SK-N-MC (cell line): Measurements from ENCODE around the gene TBC1D14.

Source experiments
- DNase-seq: peaks from one replicate; pipeline ENCODE4 v3.0.0-alpha.2; 2011; ENCODE audit warnings: low read depth, low spot score
- H3K27ac ChIP-seq: fragments of 200-600 bp; sonication (generic); 2 replicates; pipeline ENCODE4 v1.5.1; 2016; ENCODE audit warnings: mixed run types
- H3K36me3 ChIP-seq: fragments of 200-600 bp; sonication (generic); 2 replicates; pipeline ENCODE4 v1.6.1; 2017; ENCODE audit warnings: antibody characterized with exemption, low read length, mixed read lengths; ENCODE audit not compliant: insufficient read depth
- H3K4me3 ChIP-seq: fragments of 200-600 bp; sonication (generic); 2 replicates; pipeline ENCODE4 v1.5.1; 2016
- H3K9ac ChIP-seq: fragments of 200-600 bp; sonication (generic); 2 replicates; pipeline ENCODE4 v1.8.0; 2017; ENCODE audit warnings: mixed run types, mixed read lengths; ENCODE audit not compliant: insufficient read length
- H3K9me3 ChIP-seq: fragments of 200-600 bp; sonication (generic); 2 replicates; pipeline ENCODE4 v1.6.1; 2017; ENCODE audit warnings: low read depth, mild to moderate bottlenecking, antibody characterized with exemption, low read length, moderate library complexity, mixed read lengths
- EZH2 ChIP-seq: fragments of 200-600 bp; sonication (generic); IDR thresholded peaks from one replicate; pipeline ENCODE4 v1.6.1; 2017; ENCODE audit warnings: antibody characterized with exemption
- FOXP2 ChIP-seq: optimal IDR thresholded peaks from 2 replicates; pipeline ENCODE3; 2011; ENCODE audit warnings: mild to moderate bottlenecking, moderate library complexity; ENCODE audit not compliant: insufficient read depth; ENCODE audit errors: extremely low read length, control extremely low read depth
- POLR2AphosphoS5 ChIP-seq: IDR thresholded peaks from 2 replicates; pipeline ENCODE4 v1.6.1; 2012; ENCODE audit warnings: mild to moderate bottlenecking, low read depth, low read length, borderline replicate concordance

Gene TBC1D14

DNA sequence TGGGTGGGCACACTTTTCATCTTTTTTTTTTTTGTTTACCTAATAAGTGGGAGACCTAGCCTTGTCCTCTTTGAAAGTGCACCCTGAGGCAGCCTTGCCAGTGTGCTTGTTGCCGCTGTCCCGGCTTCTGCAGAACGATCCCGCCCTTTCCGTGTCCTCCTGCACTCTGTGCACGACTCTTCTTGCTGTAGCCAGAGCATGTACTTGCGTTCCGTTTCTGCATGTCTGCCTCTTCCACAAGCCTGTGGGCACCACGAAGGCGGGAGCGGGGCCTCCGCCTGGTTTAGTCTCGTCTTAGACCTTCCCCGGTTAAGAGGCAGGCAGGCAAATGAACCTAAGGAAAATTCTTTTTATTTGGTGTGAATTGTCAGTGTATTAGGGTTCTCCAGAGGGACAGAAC, 32.6 kb upstream of the TBC1D14 start:
- no peak for DNase-seq
- TF ChIP-seq POLR2AphosphoS5: no peak
- TF ChIP-seq FOXP2: no peak
- no peak for TF ChIP-seq EZH2
- Histone ChIP-seq H3K27ac (no peak overlapping the region), H3K36me3 (peaks cover 23% of the 10 kb centered on the region; the same call in 1 of the 2 replicates), H3K9ac (no peak overlapping the region), H3K9me3 (no peaks in the 10 kb centered on the region), H3K4me3 (no peak overlapping the region)

DNA sequence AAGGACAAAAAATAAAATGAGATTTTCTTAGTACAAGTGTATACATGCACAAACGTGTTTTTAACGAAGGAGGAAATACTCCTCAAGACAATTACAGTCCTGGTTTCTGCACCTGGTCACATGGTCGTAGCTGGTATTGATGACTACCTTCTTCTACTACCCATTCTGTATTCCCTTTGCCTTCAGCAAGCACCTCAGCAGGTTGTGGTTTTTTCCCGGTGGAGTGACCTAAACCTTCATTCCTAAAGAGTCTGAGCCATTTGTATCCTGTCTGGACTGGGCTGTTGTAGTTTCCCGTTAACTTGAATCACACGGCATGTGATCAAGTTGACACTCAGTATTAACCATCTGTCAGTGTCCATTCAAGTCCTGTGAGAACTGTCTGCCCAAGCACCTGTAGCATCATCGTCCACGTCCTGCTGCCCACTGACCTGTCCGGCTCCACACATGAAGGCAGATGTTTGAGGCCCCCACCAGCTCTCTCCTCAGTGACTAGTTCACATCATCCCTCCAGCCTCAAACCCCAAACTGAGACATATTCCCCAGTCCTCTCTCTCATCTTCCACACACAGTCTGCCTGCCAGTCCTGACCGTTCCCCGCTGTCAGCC, 31.1 kb upstream of the TBC1D14 start:
- no peaks in the 10 kb centered on the region for H3K9me3 ChIP-seq
- DNase-seq: no peak
- peaks cover 23% of the 10 kb centered on the region; the same call in 1 of the 2 replicates for H3K36me3 ChIP-seq
- no peak for TF ChIP-seq EZH2
- no peak for TF ChIP-seq POLR2AphosphoS5
- TF ChIP-seq FOXP2: no peak
- no peak overlapping the region for H3K27ac ChIP-seq
- no peak overlapping the region for H3K9ac ChIP-seq
- no peak overlapping the region for H3K4me3 ChIP-seq

DNA sequence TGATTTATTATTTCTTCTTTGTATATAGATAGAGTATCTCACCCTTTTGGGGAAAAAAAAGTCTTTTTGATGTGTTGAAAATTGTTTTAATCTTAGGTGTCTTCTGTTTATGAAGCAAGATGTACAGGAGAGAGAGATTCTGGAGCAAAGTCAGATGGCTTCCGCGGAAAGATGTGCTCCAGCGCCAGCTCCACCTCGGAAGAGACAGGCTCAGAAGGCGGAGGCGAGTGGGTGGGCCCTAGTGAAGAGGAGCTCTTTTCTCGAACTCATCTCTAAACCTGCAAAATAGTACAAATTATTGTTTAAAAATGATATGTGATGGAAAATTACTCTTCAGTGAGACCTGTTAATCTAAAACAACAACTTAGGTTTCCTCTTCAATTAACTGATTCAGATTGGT, 28.9 kb upstream of the TBC1D14 start:
- no peak for TF ChIP-seq FOXP2
- no peak for TF ChIP-seq POLR2AphosphoS5
- TF ChIP-seq EZH2: no peak
- H3K36me3 ChIP-seq: peaks cover 19% of the 10 kb centered on the region; the same call in 1 of the 2 replicates
- no peak overlapping the region for H3K27ac ChIP-seq
- no peaks in the 10 kb centered on the region for H3K9me3 ChIP-seq
- H3K9ac ChIP-seq: no peak overlapping the region
- no peak for DNase-seq
- H3K4me3 ChIP-seq: no peak overlapping the region

DNA sequence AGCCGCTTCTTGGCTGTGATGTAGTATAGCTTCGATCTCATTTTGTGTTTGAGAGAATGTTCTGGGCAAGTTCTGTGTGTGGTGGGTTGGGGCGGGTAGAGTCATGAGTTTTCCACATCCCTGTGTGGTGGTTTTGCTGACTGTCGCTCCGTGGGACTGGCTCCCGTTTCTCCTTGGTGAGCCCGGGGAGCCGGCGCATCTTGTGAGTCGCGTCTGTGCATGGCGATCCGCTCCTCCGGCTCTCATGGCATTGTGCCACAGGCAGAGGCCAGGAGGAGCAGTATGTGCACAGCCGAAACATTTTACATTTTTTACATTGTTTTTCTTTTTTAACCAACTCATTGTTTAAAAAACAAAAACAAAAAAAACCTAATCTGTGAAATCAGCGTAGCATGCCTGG, 27.7 kb upstream of the TBC1D14 start:
- no peak for DNase-seq
- Histone ChIP-seq H3K9ac (no peak overlapping the region), H3K27ac (no peak overlapping the region), H3K9me3 (no peaks in the 10 kb centered on the region), H3K36me3 (peaks cover 19% of the 10 kb centered on the region; the same call in 1 of the 2 replicates), H3K4me3 (no peak overlapping the region)
- TF ChIP-seq EZH2 (no peak), POLR2AphosphoS5 (no peak), FOXP2 (no peak)

DNA sequence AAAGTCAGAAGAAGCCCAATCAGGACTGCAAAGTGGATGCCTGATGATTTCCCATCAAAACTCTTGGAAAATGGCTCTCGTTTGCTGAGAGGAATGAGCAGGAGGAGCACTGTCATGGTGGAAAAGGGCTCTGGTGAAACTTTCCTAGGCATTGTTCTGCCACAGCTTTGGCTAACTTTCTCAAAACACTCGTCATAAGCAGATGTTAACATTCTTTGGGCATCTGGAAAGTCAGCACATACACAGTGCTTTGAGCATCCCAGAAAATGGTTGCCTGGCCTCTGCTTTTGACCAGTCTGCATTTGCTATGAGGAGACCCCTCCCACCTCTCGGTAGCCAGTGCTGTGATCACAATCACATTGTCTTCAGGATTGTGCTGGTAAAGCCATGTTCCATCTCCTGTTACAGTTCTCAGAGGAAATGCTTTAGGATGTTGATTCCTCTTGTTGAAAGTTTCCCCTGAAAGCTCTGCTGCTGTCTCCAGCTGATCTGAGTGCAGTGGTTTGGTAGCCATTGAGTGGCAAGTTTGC, 25.2 kb upstream of the TBC1D14 start:
- no peak for TF ChIP-seq FOXP2
- DNase-seq: no peak

DNA sequence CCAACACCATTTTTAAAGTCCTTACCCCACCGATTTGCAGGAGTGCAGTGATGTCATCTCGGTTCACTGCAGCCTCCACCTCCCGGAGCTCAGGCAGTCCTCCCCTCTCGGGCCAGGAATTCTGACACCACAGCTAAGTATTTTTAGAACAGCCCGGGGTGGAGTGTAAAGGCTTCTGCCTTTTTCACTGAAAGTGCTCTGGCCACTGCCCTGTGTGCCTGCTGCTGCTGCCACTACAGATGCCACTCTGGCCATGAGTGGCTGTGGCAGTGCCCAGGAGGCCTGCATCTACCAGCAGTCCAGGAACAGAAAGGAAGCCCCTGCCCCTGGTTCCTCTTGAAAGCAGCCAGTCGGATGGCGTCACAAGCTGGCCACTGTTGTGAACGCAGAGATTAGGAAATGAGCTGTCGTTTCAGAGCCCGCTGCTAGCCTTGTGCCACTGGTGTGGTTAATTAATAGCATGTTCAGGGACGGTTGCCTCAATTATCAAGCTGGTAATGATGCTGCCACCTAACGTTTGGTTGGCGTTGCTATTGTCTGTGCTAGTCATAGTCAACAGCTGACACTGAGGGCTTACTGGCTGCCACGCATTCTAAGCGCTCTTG, 23.6 kb upstream of the TBC1D14 start:
- H3K36me3 ChIP-seq: peaks cover 8% of the 10 kb centered on the region; the same call in 1 of the 2 replicates
- no peak overlapping the region for H3K9ac ChIP-seq
- H3K4me3 ChIP-seq: no peak overlapping the region
- TF ChIP-seq FOXP2 (no peak), POLR2AphosphoS5 (no peak), EZH2 (no peak)
- no peaks in the 10 kb centered on the region for H3K9me3 ChIP-seq
- H3K27ac ChIP-seq: no peak overlapping the region
- no peak for DNase-seq

More for the DNA sequence above, 25.2 kb upstream of the TBC1D14 start:
- Histone ChIP-seq H3K9ac (no peak overlapping the region), H3K36me3 (peaks cover 12% of the 10 kb centered on the region; the same call in 1 of the 2 replicates), H3K9me3 (no peaks in the 10 kb centered on the region), H3K27ac (no peak overlapping the region), H3K4me3 (no peak overlapping the region)

DNA sequence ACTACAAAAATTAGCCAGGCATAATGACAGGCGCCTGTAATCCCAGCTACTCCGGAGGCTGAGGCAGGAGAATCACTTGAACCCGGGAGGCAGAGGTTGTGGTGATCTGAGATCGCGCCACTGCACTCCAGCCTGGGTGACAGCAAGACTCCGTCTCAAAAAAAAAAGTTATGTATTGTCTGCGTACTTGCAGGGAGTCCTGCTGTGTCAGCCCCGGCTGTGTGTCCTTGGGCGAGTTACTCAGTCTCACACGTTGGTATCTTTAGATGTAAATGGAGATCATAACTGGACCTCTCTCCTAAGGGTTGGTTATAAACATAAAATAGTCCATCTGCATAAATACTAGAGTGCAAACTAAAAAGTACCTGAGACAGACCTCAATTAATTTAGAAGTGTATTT, 22.7 kb upstream of the TBC1D14 start:
- TF ChIP-seq POLR2AphosphoS5: no peak
- no peak overlapping the region for H3K27ac ChIP-seq
- H3K9me3 ChIP-seq: no peaks in the 10 kb centered on the region
- peaks cover under 1% of the 10 kb centered on the region; the same call in 1 of the 2 replicates for H3K36me3 ChIP-seq
- no peak for DNase-seq
- no peak overlapping the region for H3K9ac ChIP-seq
- H3K4me3 ChIP-seq: no peak overlapping the region

DNA sequence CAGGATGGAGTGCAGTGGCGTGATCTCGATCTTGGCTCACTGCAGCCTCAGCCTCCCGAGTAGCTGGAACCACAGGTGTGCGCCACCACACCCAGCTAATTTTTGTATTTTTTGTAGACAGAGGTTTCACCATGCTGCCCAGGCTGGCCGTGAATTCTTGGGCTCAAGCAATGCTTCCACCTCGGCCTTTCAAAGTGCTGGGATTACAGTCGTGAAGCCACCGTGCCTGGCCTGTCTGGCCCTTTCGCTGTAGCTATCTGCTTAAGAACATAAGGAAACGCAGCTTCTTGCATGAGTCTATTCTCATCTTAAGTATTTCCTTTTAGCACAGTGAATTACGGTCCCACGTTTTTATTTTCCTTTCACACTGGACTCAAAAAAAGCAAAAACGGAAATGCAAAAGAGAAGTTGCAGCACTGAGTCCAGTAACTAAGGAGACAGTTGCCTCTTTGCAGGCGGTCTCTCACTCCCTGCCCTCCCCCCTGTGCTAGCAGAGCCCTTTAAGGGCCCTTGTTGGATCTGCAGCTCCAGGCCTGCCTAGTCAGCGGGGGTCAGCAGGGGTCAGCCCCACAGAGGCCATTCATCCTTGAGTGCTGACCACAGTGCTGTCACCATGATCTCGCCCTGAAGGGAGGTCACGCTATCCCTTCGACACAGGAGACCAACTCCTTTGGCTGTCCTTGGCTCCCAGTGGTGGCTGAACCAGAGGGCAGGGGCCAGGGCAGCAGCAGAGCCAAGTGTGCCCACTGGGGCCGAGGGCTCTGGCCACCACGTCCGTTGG, 21.8 kb upstream of the TBC1D14 start:
- Histone ChIP-seq H3K9me3 (no peaks in the 10 kb centered on the region), H3K36me3 (no peaks in the 10 kb centered on the region), H3K9ac (no peak overlapping the region), H3K4me3 (no peak overlapping the region), H3K27ac (no peak overlapping the region)
- no peak for DNase-seq
- TF ChIP-seq POLR2AphosphoS5 (no peak), EZH2 (no peak), FOXP2 (no peak)
